GM12878 (cell line): Measurements from ENCODE around the gene KDM2A. TPM values are rescaled to one million over a fixed set of nuclear protein-coding genes. Genes with fewer than 3 reads are reported as not detected.

Experiments
- ATAC-seq: fragments of 200-7000 bp; cut with Tn5 transposase; 3 replicates; pipeline ENCODE4 v1.9.1; 2020; ENCODE audit warnings: mild to moderate bottlenecking, moderate library complexity
- BruUV-seq: library from RNA; stranded (reverse); fragments of 400-500 nt; replicated peaks from 2 replicates; lab custom pipeline; 2021; lab: Mats Ljungman, UMichigan
- CTCF ChIA-PET: fragments of 300-600 bp; sonication (Branson Sonifier 250); formaldehyde crosslinking; extraction: SDS; loops from one replicate; lab custom pipeline; 2021; ENCODE audit warnings: inconsistent platforms; lab: Yijun Ruan, JAX
- POLR2A ChIA-PET: fragments of 350-600 bp; formaldehyde crosslinking; extraction: SDS; loops from one replicate; lab custom pipeline; 2021; ENCODE audit warnings: inconsistent platforms; lab: Charles Lee
- RAD21 ChIA-PET: fragments of 300-600 bp; sonication (Branson Sonifier 250); formaldehyde crosslinking; loops from one replicate; lab custom pipeline; 2023; ENCODE audit warnings: antibody characterized with exemption; ENCODE audit not compliant: unreplicated experiment; lab: Charles Lee
- SMC1A ChIA-PET: fragments of 300-600 bp; sonication (Branson Sonifier 250); formaldehyde crosslinking; loops from one replicate; lab custom pipeline; 2023; ENCODE audit not compliant: unreplicated experiment, uncharacterized antibody; lab: Charles Lee
- DNase-seq: peaks from one replicate; pipeline ENCODE4 v3.0.0-alpha.2; 2011; ENCODE audit warnings: low read depth, low spot score
- FAIRE-seq: peaks from 3 replicates; lab custom pipeline; 2011; peaks lifted over from hg19 to GRCh38; lab: Jason Lieb, UNC
- H2AFZ ChIP-seq: 2 replicates; pipeline ENCODE4 v1.6.0; 2011; ENCODE audit warnings: low read depth, low read length, control low read depth; ENCODE audit not compliant: control insufficient read depth
- H3K27ac ChIP-seq: 2 replicates; pipeline ENCODE4 v1.5.1; 2011; ENCODE audit warnings: control low read depth; ENCODE audit not compliant: control insufficient read depth, insufficient read depth
- H3K27me3 ChIP-seq, 2 experiments: replicated peaks in 1 of 2; 2 replicates each; pipeline versions ENCODE4 v1.6.0 to v1.6.1; 2011; ENCODE audit warnings: low read length in 1 of 2; ENCODE audit not compliant: control insufficient read depth in 2 of 2, insufficient read depth in 2 of 2
- H3K36me3 ChIP-seq, 2 experiments: 2 replicates each; pipeline ENCODE4 v1.5.1; 2011; ENCODE audit warnings: low read length in 1 of 2; ENCODE audit not compliant: control insufficient read depth in 2 of 2, insufficient read depth in 2 of 2
- H3K4me1 ChIP-seq: 2 replicates; pipeline ENCODE4 v1.6.1; 2011; ENCODE audit warnings: mild to moderate bottlenecking, low read length, moderate library complexity, mixed read lengths; ENCODE audit not compliant: control insufficient read depth, insufficient read depth
- H3K4me2 ChIP-seq: 2 replicates; pipeline ENCODE4 v1.6.0; 2011; ENCODE audit warnings: control low read depth; ENCODE audit not compliant: control insufficient read depth, insufficient read depth
- H3K4me3 ChIP-seq: fragments of 200-600 bp; sonication (generic); 2 replicates; pipeline ENCODE4 v1.5.1; 2016
- H3K79me2 ChIP-seq: 2 replicates; pipeline ENCODE4 v1.6.0; 2011; ENCODE audit warnings: low read length; ENCODE audit not compliant: control insufficient read depth, insufficient read depth
- H3K9ac ChIP-seq: 2 replicates; pipeline ENCODE4 v1.8.0; 2011; ENCODE audit warnings: low read length, control low read depth, mixed read lengths; ENCODE audit not compliant: control insufficient read depth, insufficient read depth
- H3K9me3 ChIP-seq: replicated peaks from 3 replicates; pipeline ENCODE4 v1.5.1; 2011; ENCODE audit warnings: mild to moderate bottlenecking, low read length; ENCODE audit not compliant: control insufficient read depth, insufficient read depth
- H4K20me1 ChIP-seq: 2 replicates; pipeline ENCODE4 v1.6.0; 2011; ENCODE audit not compliant: control insufficient read depth, insufficient read depth
- BCL11A ChIP-seq: IDR thresholded peaks from 2 replicates; pipeline ENCODE4 v1.6.1; 2011; ENCODE audit warnings: low read depth, low read length
- HDAC6 ChIP-seq: fragments of 200-600 bp; sonication (generic); IDR thresholded peaks from one replicate; pipeline ENCODE4 v1.8.0; 2017; ENCODE audit warnings: antibody characterized with exemption; ENCODE audit not compliant: unreplicated experiment
- MEF2A ChIP-seq: IDR thresholded peaks from 2 replicates; pipeline ENCODE4 v1.6.1; 2011; ENCODE audit warnings: low read depth, mild to moderate bottlenecking, low read length, moderate library complexity; ENCODE audit not compliant: insufficient read depth
- MLLT1 ChIP-seq: fragments of 450-650 bp; IDR thresholded peaks from 2 replicates; pipeline ENCODE4 v1.6.1; 2016; ENCODE audit warnings: mild to moderate bottlenecking
- PRDM15 ChIP-seq: fragments of 450-650 bp; formaldehyde crosslinking; IDR thresholded peaks from 2 replicates; pipeline ENCODE4 v1.4.0; 2020; ENCODE audit warnings: mild to moderate bottlenecking, moderate library complexity
- RELB ChIP-seq: fragments of 450-650 bp; IDR thresholded peaks from 2 replicates; pipeline ENCODE4 v1.6.1; 2017; ENCODE audit warnings: low read depth, mild to moderate bottlenecking, moderate library complexity
- SMAD5 ChIP-seq: IDR thresholded peaks from 2 replicates; pipeline ENCODE4 v1.6.1; 2016; ENCODE audit warnings: antibody characterized with exemption, low read depth
- SUPT20H ChIP-seq: IDR thresholded peaks from 2 replicates; pipeline ENCODE4 v1.6.1; 2011; ENCODE audit warnings: low read depth, mild to moderate bottlenecking, low read length, moderate library complexity, borderline replicate concordance; ENCODE audit not compliant: control insufficient read depth
- TAF1 ChIP-seq: IDR thresholded peaks from 2 replicates; pipeline ENCODE4 v1.6.1; 2011; ENCODE audit warnings: mild to moderate bottlenecking, low read depth, low read length, borderline replicate concordance
- TCF12 ChIP-seq: IDR thresholded peaks from 2 replicates; pipeline ENCODE4 v1.6.1; 2011; ENCODE audit warnings: low read depth, mild to moderate bottlenecking, low read length
- TCF3 ChIP-seq: IDR thresholded peaks from 2 replicates; pipeline ENCODE4 v1.6.1; 2012; ENCODE audit warnings: low read depth, mild to moderate bottlenecking, low read length, borderline replicate concordance; ENCODE audit not compliant: insufficient read depth
- USF2 ChIP-seq: IDR thresholded peaks from 2 replicates; pipeline ENCODE4 v1.6.1; 2011; ENCODE audit warnings: low read depth, low read length, improper control_type of control experiment, borderline replicate concordance
- WGBS: methylation state at CpG from one replicate; pipeline ENCODE4 v1.1.6; 2016; ENCODE audit warnings: low lambda C conversion rate; ENCODE audit not compliant: insufficient replicate concordance, insufficient coverage; ENCODE audit errors: missing lambda C conversion rate; 5-methylcytosine and 5-hydroxymethylcytosine counted together
- in situ Hi-C: fragments of 300-500 bp; cut with MboI; formaldehyde crosslinking; loops from 9 replicates; pipeline ENCODE4 v1.14.3; 2018; ENCODE audit warnings: mixed read lengths
- intact Hi-C: fragments of 100-400 bp; cut with micrococcal nuclease; formaldehyde crosslinking; loops from one replicate; pipeline ENCODE4 v1.14.2; 2022; ENCODE audit not compliant: unreplicated experiment
- polyA plus RNA-seq, 11 experiments: library from polyadenylated mRNA; depleted of rRNA in 4 of 11; unstranded in 6 of 11; stranded (reverse) in 5 of 11; fragments of >200 nt; fragmentation: Nextera tagmentation in 4 of 11; fragmentation: Illumina TruSeq in 1 of 11; extraction: Ambion mirVana in 4 of 11; extraction: Trizol in 1 of 11; gene quantifications; 1 replicate in 1 of 11; 2 replicates in 10 of 11; pipeline versions ENCODE4 v1.2.1 to v1.2.3, GENCODE V29; 2011 to 2016; ENCODE audit warnings: inconsistent platforms in 2 of 11, missing spikeins in 2 of 11, low read depth in 1 of 11
- total RNA-seq, 4 experiments: library from RNA; depleted of rRNA in 3 of 4; stranded (reverse); fragments of >200 nt in 3 of 4; fragmentation: Illumina TruSeq in 1 of 4; extraction: Trizol in 1 of 4; gene quantifications; 2 replicates each; pipeline versions ENCODE4 v1.2.1 to v1.2.3, GENCODE V29; 2013 to 2021

KDM2A gene
- total and polyA plus RNA-seq, 10 of the 15 experiments (the other 5 are each of a cell fraction or from before 2014, with no cell fraction given) = 10.5 to 69.3 (median 41.6) TPM

GRCh38 chr11:67099831-67100324 lies 19.2 kb upstream of the KDM2A start (continued):
- TF ChIP-seq RELB = peak; percentile 56; the same call in 1 of the 2 replicates
- TF ChIP-seq MLLT1 = no peak
- peak; percentile 73; the same call in 1 of the 2 replicates for TF ChIP-seq TCF3
- TF ChIP-seq TCF12 = peak; percentile 69

GRCh38 chr11:67102664-67103063 lies 16.4 kb upstream of the KDM2A start:
- WGBS = 98% methylated on average over 5 of the region's 8 CpGs
- in situ Hi-C loops (no loop called here), intact Hi-C loops (no loop called here)
- RAD21 ChIA-PET = no interaction called here
- H3K36me3 ChIP-seq = no peaks in the 10 kb centered on the region
- H3K27me3 ChIP-seq = no peaks in the 10 kb centered on the region
- ATAC-seq (no peak), FAIRE-seq (no peak), DNase-seq (no peak)
- no peaks in the 10 kb centered on the region for H4K20me1 ChIP-seq
- H3K9ac ChIP-seq = no peak overlapping the region
- H3K4me3 ChIP-seq = no peak overlapping the region
- no peak overlapping the region; the same call in 1 of the 2 replicates for H2AFZ ChIP-seq
- CTCF ChIA-PET = no interaction called here
- no peak overlapping the region for H3K4me2 ChIP-seq
- no peaks in the 10 kb centered on the region for H3K79me2 ChIP-seq
- POLR2A ChIA-PET = interaction anchor here (1.1 to 1.2 kb wide), 2 partner anchors 9 to 11 kb away, joined by 3 read pairs; no protein-coding TSS in a partner anchor
- peaks cover 36% of the 10 kb centered on the region for H3K4me1 ChIP-seq
- BruUV-seq = no TSS peak
- no peaks in the 10 kb centered on the region for H3K9me3 ChIP-seq
- H3K27ac ChIP-seq = no peak overlapping the region
- SMC1A ChIA-PET = interaction anchor here (5.9 kb wide), 1 partner anchor 11 kb away, joined by 28 read pairs; no protein-coding TSS in a partner anchor
- TF ChIP-seq TAF1 (no peak), BCL11A (no peak), HDAC6 (no peak), TCF3 (no peak), SMAD5 (no peak), MLLT1 (no peak), PRDM15 (CRISPR knock-in tag) (no peak), MEF2A (no peak), SUPT20H (no peak), USF2 (no peak)
